GM21717 (cell line): ENCODE results near the gene LINC00305.

Source experiments
- ATAC-seq: cut with Tn5 transposase; IDR thresholded peaks from one replicate; pipeline ENCODE4 v1.9.1; 2021; ENCODE audit warnings: mild to moderate bottlenecking, moderate library complexity; ENCODE audit not compliant: unreplicated experiment

The LINC00305 gene

DNA sequence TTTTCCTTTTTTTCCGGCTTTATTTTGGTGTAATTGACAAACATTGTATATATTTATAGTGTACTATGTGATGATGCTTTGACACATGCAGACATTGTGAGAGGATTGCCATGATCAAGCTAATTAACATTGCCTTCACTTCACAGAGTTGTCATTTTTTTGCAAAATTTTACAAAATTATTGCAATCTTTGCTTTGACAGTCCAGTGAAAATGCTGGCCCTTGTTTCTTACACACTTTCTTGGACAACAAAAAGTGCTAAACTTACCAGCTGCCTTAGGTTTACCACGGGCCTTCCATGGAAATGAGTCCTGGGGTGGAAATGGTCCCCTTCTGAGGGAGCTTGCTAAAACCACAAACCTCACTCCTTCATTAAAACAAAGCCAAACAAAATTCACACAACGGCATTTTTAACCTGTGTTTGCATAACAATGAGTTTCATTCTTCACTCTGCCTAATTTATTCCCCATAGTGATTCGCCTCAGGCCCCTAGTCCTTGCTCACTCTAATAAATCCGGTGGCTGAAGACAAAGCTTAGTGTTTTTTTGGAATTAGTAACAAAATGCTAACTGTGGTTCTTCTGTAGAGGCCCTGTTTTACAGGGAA lies 32.2 kb downstream of the LINC00305 start:
- ATAC-seq = no peak

DNA sequence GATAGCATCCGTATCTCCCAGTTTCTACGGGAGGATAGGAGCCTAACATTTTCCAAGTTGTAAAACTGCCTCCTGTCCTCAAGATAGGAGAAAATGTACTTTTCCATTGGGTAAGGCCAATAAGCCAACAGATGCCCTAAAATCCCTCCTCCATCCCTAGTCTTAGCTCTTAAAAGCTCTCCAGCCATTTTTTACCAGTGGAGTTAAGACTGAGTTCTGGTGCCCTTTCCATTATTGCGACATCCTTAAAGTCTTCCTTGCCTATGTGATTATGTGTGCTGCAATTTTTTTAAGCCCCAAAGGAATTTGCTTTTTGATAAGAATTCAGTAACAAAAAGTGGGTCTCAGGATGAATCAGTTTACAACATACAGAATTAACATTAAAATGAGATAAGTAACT lies 33.0 kb downstream of the LINC00305 start:
- no peak for ATAC-seq

GRCh38 chr18:64111950-64112349 lies 36.9 kb downstream of the LINC00305 start:
- no peak for ATAC-seq

GRCh38 chr18:64110692-64111480 lies 38.0 kb downstream of the LINC00305 start:
- no peak for ATAC-seq

DNA sequence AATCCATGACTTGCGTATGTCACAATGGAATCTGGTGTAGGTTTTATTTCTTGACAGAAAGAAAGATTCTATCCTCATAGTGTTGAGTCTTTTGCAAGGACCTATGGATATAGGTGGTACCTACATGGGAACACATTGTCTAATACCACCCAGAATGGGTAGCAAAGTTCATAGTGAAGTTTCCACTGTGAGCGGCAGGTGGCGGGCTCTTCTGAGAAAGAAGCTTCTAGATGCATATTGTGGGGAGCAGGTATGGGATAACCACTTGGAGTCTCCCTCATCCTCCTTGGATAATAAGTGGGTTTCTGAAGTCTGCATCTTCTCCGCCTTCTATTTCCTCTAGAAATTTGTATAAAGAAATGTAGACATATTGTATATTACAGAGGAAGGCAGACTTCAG lies 44.9 kb downstream of the LINC00305 start:
- no peak for ATAC-seq

GRCh38 chr18:64100116-64100922 lies 48.6 kb downstream of the LINC00305 start:
- peak; percentile 72 for ATAC-seq

- peak; percentile 60 for ATAC-seq
These were observed 49.6 kb downstream of the LINC00305 start for GRCh38 chr18:64099244-64099643.

- ATAC-seq = no peak
These were observed 51.4 kb downstream of the LINC00305 start for GRCh38 chr18:64097497-64097896.

- ATAC-seq = no peak
These were observed 53.8 kb downstream of the LINC00305 start for GRCh38 chr18:64095056-64095455.

GRCh38 chr18:64094210-64094609 lies 54.7 kb downstream of the LINC00305 start:
- no peak for ATAC-seq

GRCh38 chr18:64091526-64091925 lies 57.4 kb downstream of the LINC00305 start:
- ATAC-seq = no peak

DNA sequence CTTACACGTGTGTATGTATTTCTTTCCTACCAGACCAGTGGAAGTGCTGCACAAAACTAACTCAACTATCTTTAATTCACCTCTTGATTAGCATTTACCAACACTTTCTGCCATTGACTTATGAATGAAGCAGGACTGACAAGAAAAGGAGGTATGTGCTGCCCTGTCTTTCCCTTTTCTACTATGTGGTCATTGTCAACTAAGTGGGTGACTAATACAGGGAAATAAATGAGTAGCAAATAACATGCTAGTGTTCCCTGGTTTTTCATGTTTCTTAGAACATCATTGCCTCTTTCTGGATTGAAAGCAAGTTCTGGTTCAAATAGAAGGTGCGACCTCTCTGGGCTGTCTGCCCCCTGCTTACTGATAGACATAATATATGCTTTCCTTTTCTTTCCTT lies 58.0 kb downstream of the LINC00305 start:
- peak; percentile 52 for ATAC-seq

GRCh38 chr18:64083916-64084315 lies 65.0 kb downstream of the LINC00305 start:
- ATAC-seq = peak; percentile 52

DNA sequence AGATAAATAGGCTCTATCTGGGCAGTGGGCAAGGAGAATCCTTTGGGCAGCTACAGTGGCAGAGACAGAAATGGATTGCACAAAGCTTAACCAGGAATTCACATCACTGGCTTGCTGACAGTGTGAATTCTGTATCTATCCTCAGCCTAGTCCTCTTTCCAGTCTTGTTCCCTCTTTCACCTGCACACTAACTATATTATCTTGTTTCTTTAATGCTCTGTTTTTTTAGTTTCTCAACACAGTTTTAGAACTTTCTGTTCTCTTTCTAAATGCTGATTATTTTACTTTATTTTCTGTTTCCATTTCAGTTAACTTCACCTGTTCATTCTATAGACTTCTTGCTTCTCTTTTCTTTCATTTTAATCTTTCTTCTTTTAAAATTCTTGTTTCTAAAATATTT lies 66.4 kb downstream of the LINC00305 start:
- ATAC-seq = no peak

- no peak for ATAC-seq
These were observed 66.8 kb downstream of the LINC00305 start for GRCh38 chr18:64082054-64082453.

GRCh38 chr18:64073971-64074370 lies 74.9 kb downstream of the LINC00305 start:
- no peak for ATAC-seq

DNA sequence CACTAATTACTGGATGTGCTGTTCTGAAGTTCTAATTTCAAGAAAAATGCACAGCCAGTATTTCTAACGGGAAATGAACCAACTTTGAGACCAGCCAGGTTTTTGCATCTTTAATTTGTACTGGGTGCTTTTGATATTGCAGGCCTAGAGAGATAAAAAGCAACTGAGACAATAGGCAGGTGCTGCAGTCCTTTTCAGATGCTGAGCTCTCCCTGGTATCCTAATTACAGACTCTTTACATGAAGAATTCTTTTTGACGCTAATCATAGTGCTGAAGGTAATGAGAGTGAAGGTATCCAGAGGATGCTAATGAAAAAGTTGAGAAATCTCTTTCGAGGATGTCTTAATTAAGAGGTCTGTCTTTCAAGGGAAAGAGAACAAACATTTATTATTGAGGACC lies 93.9 kb downstream of the LINC00305 start:
- no peak for ATAC-seq

DNA sequence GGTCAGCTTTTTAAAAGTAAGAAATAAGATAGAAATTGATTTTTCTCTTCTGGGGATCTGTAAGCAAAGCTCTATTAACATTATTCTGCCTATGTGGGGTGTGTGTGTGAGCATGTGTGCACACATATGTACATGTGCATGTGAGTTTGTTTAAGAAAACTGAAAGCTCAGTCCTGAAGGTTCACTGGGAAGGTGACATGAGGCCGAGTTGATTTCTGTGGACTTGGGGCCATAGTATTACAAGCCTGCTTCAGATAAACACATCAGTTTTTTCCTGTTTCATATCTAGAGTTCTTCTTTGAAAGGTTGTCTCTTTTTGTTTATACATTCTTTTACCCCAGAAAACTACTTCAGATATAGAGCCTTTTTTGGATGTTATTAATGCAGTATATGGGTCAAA lies 95.6 kb downstream of the LINC00305 start:
- ATAC-seq = no peak

DNA sequence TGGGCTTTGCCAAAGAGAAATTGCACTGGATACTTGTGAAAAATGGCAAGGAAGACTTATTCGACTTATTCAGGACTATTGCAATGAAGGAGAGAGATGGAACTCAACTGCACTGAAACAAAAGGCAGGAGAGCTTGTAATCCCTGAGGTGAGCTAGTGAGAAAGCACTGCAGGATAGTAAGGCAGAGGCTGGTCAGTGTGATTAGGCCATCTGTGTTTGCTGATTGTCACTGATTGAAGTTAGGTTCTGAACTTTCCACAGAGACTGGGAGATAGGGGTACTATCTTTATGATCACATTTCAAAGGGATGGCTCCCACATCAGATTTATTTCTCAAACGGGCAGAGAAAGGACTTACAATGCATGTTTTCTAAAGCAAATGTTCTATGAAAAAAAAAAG lies 96.1 kb downstream of the LINC00305 start:
- ATAC-seq = no peak

DNA sequence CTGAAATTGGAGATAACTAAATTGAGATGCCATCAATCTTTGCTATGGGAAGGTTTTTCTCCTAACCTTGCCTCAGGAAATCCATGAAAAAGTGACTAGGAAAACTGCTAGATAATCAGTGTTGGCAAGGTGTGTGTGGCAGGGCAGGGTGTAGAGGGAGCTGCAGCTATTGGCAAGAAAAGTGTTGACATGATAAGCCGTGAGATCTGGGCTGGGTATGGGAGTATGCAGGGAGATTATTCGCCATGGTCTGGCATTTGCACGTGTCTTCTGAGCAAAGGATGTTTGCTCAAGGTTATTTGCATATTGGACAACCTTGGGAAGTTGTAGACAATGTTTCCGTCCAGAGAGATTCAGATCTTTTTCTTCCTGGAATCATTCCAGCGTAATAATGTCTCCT lies 104.3 kb downstream of the LINC00305 start:
- no peak for ATAC-seq

- ATAC-seq = no peak
These were observed 106.0 kb downstream of the LINC00305 start for GRCh38 chr18:64042728-64043358.
